Thymus (tissue), 11 donors: ENCODE measurements around the gene MYO1D. TPM values are rescaled to one million over a fixed set of nuclear protein-coding genes. Genes with fewer than 3 reads are reported as not detected.
"Not testable (repeated sequence)": the region's sequence is repeated elsewhere in the genome, so short reads cannot be mapped to it uniquely, and the experiment has no call there.

Experiments
- DNase-seq, 9 donors: peaks; one replicate each; pipeline ENCODE4 v3.0.0-alpha.2; 2013; ENCODE audit warnings: low spot score in 9 of 9, low read depth in 6 of 9, missing footprints in 1 of 9
- H3K27ac ChIP-seq, 2 donors: one replicate each; pipeline ENCODE4 v1.5.1; 2013; ENCODE audit warnings: control low read depth in 1 of 2, low read depth in 1 of 2, low read length in 1 of 2, mild to moderate bottlenecking in 1 of 2, moderate library complexity in 1 of 2
- H3K27me3 ChIP-seq, 2 donors: one replicate each; pipeline ENCODE4 v1.5.1; 2013; ENCODE audit warnings: low read length in 1 of 2; ENCODE audit not compliant: control insufficient read depth in 2 of 2, insufficient read depth in 1 of 2
- H3K36me3 ChIP-seq, 2 donors: one replicate each; pipeline ENCODE4 v1.5.1; 2013; ENCODE audit warnings: low read length in 1 of 2, mild to moderate bottlenecking in 1 of 2, moderate library complexity in 1 of 2; ENCODE audit not compliant: control insufficient read depth in 2 of 2, insufficient read depth in 2 of 2
- H3K4me1 ChIP-seq, 2 donors: one replicate each; pipeline ENCODE4 v1.5.1; 2013; ENCODE audit warnings: low read length in 2 of 2; ENCODE audit not compliant: control insufficient read depth in 2 of 2, insufficient read depth in 2 of 2
- H3K4me3 ChIP-seq, 2 donors: one replicate each; pipeline ENCODE4 v1.5.1; 2013; ENCODE audit warnings: low read length in 2 of 2, control low read depth in 1 of 2, mild to moderate bottlenecking in 1 of 2
- H3K9me3 ChIP-seq, 2 donors: one replicate each; pipeline ENCODE4 v1.5.1; 2013; ENCODE audit warnings: low read length in 1 of 2, mild to moderate bottlenecking in 1 of 2; ENCODE audit not compliant: control insufficient read depth in 2 of 2, insufficient read depth in 1 of 2
- WGBS: extraction: QIAGEN DNeasy Blood & Tissue Kit; methylation state at CpG from one replicate; pipeline ENCODE4 v1.1.7; 2013; 5-methylcytosine and 5-hydroxymethylcytosine counted together
- polyA plus RNA-seq: library from polyadenylated mRNA; stranded (reverse); fragments of 200-250 nt; gene quantifications from one replicate; pipeline ENCODE4 v1.2.3, GENCODE V29; 2013
- total RNA-seq: library from RNA; stranded (reverse); fragments of 120-200 nt; gene quantifications from one replicate; pipeline ENCODE4 v1.2.4, GENCODE V29; 2013
- donor health status: healthy.

Gene MYO1D
- total and polyA plus RNA-seq, 2 donors = 5.7 to 12.4 TPM

- Histone ChIP-seq H3K27ac (no peak overlapping the region), H3K4me3 (no peak overlapping the region), H3K4me1 (no peaks in the 10 kb centered on the region), H3K9me3 (no peaks in the 10 kb centered on the region), H3K36me3 (no peaks in the 10 kb centered on the region), H3K27me3 (no peaks in the 10 kb centered on the region)
- DNase-seq = no peak
- WGBS = 97% methylated on average over 4 of the region's 4 CpGs
Measured at GRCh38 chr17:32752934-32753333, 124.0 kb downstream of the MYO1D start.

GRCh38 chr17:32747856-32748255, 129.1 kb downstream of the MYO1D start:
- no peaks in the 10 kb centered on the region for H3K9me3 ChIP-seq
- H3K27me3 ChIP-seq = no peaks in the 10 kb centered on the region
- no peak overlapping the region for H3K27ac ChIP-seq
- no peaks in the 10 kb centered on the region for H3K4me1 ChIP-seq
- WGBS = 99% methylated on average over 2 of the region's 2 CpGs
- H3K4me3 ChIP-seq = no peak overlapping the region
- H3K36me3 ChIP-seq = no peaks in the 10 kb centered on the region
- no peak for DNase-seq

GRCh38 chr17:32746698-32747097, 130.2 kb downstream of the MYO1D start:
- Histone ChIP-seq H3K9me3 (no peaks in the 10 kb centered on the region), H3K4me3 (no peak overlapping the region), H3K27me3 (no peaks in the 10 kb centered on the region), H3K4me1 (no peaks in the 10 kb centered on the region), H3K27ac (no peak overlapping the region), H3K36me3 (no peaks in the 10 kb centered on the region)
- 96% methylated on average over 2 of the region's 2 CpGs for WGBS
- no peak for DNase-seq

- Histone ChIP-seq H3K9me3 (no peaks in the 10 kb centered on the region), H3K4me3 (no peak overlapping the region), H3K27ac (no peak overlapping the region), H3K27me3 (no peaks in the 10 kb centered on the region), H3K36me3 (no peaks in the 10 kb centered on the region), H3K4me1 (no peaks in the 10 kb centered on the region)
- WGBS = 99% methylated on average over 2 of the region's 2 CpGs
- DNase-seq = no peak
Measured at GRCh38 chr17:32746280-32746679, 130.6 kb downstream of the MYO1D start.

- WGBS = 73% methylated on average over 4 of the region's 4 CpGs
- no peaks in the 10 kb centered on the region for H3K36me3 ChIP-seq
Measured at GRCh38 chr17:32742681-32743538, 134.0 kb downstream of the MYO1D start.

GRCh38 chr17:32741381-32741780, 135.5 kb downstream of the MYO1D start:
- Histone ChIP-seq H3K4me3 (no peak overlapping the region), H3K9me3 (no peaks in the 10 kb centered on the region), H3K36me3 (no peaks in the 10 kb centered on the region), H3K27ac (no peak overlapping the region), H3K27me3 (no peaks in the 10 kb centered on the region), H3K4me1 (no peaks in the 10 kb centered on the region)
- DNase-seq = no peak
- 89% methylated on average over 1 of the region's 1 CpG for WGBS

More at GRCh38 chr17:32742681-32743538, 134.0 kb downstream of the MYO1D start:
- H3K27ac ChIP-seq = no peak overlapping the region
- no peaks in the 10 kb centered on the region for H3K4me1 ChIP-seq
- no peaks in the 10 kb centered on the region for H3K9me3 ChIP-seq
- no peak overlapping the region for H3K4me3 ChIP-seq
- DNase-seq = no peak
- H3K27me3 ChIP-seq = no peaks in the 10 kb centered on the region

GRCh38 chr17:32739722-32740121, 137.2 kb downstream of the MYO1D start:
- Histone ChIP-seq H3K36me3 (no peaks in the 10 kb centered on the region), H3K9me3 (no peaks in the 10 kb centered on the region), H3K27me3 (no peaks in the 10 kb centered on the region), H3K4me3 (no peak overlapping the region), H3K27ac (no peak overlapping the region), H3K4me1 (no peaks in the 10 kb centered on the region)
- WGBS = 100% methylated on average over 2 of the region's 2 CpGs
- no peak for DNase-seq

- H3K27me3 ChIP-seq, DNase-seq, H3K4me1 ChIP-seq, H3K36me3 ChIP-seq, H3K27ac ChIP-seq, H3K4me3 ChIP-seq, H3K9me3 ChIP-seq: not testable (repeated sequence)
- WGBS = 75% methylated on average over 4 of the region's 4 CpGs
Measured at GRCh38 chr17:32739151-32739550, 137.8 kb downstream of the MYO1D start.

GRCh38 chr17:32733401-32733800, 143.5 kb downstream of the MYO1D start:
- Histone ChIP-seq H3K4me1 (no peaks in the 10 kb centered on the region), H3K27ac (no peak overlapping the region), H3K4me3 (no peak overlapping the region), H3K27me3 (no peaks in the 10 kb centered on the region), H3K36me3 (no peaks in the 10 kb centered on the region), H3K9me3 (peaks cover 0 to 17% of the 10 kb centered on the region in 2 donors)
- no peak for DNase-seq
- 95% methylated on average over 1 of the region's 1 CpG for WGBS
